HG02610 (cell line): ENCODE results near the gene FAR1.
"Not testable (repeated sequence)": the region's sequence is repeated elsewhere in the genome, so short reads cannot be mapped to it uniquely, and the experiment has no call there.

Source experiments
- ATAC-seq: cut with Tn5 transposase; IDR thresholded peaks from one replicate; pipeline ENCODE4 v1.9.1; 2021; ENCODE audit warnings: mild to moderate bottlenecking, moderate library complexity; ENCODE audit not compliant: unreplicated experiment

Gene FAR1

DNA sequence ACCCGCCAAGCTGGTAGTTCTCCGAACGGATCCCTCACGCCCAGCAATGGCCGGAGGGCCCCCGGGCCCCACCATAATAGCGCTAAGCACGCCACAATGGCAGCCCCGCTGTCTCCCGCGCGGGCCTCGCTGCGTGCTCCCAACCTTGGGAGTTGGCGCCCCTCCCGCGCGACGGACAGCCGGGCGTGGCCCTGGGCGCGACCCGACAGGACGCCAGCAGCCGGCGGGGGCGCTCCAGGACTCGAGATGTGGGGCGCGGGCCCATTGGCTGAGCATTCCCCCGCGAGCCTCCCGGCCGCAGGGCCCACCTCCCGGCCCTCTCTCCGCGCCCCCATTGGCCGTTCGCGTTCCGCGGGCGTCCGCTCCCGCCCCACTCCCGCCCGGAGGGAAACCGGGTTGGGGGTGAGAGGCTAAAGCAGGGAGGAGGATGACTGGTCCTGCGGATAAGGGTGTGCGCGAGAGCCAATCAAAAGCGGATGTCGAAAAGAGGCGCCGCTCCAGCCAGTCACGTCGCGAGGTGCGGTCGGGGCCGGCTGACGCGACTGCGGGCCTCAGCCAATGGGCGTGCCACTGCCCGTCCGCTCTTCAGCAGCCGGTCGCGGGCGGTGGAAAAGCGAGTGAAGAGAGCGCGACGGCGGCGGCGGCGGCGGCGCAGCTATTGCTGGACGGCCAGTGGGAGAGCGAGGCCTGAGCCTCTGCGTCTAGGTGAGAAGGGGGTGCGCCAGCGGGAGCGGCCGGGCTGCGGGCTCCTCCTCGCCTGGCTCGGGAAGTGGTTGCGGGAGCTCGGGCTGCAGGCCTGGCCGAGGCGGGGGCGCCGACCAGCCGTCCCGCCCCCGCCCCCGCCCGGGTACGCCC is at the start of gene FAR1:
TSS of gene FAR1 (plus strand) at position 567 of the 855 bp plus-strand sequence. CDS start 26,098 bp downstream, outside the sequence.
- ATAC-seq: peak; percentile 89

GRCh38 chr11:13620063-13620462 is 48.4 kb upstream of the FAR1 start:
- no peak for ATAC-seq

DNA sequence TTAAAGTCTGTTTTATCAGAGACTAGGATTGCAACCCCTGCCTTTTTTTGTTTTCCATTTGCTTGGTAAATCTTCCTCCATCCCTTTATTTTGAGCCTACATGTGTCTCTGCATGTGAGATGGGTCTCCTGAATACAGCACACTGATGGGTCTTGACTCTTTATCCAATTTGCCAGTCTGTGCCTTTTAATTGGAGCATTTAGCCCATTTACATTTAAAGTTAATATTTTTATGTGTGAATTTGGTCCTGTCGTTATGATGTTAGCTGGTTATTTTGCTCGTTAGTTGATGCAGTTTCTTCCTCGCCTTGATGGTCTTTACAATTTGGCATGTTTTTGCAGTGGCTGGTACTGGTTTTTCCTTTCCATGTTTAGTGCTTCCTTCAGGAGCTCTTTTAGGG is 41.6 kb upstream of the FAR1 start:
- ATAC-seq: not testable (repeated sequence)

DNA sequence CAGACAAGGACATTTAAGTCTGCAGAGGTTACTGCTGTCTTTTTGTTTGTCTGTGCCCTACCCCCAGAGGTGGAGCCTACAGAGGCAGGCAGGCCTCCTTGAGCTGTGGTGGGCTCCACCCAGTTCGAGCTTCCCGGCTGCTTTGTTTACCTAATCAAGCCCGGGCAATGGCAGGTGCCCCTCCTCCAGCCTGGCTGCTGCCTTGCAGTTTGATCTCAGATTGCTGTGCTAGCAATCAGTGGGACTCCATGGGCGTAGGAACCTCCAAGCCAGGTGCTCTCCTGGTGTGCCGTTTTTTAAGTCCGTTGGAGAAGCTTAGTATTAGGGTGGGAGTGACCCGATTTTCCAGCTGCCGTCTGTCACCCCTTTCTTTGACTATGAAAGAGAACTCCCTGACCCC is 39.8 kb upstream of the FAR1 start:
- ATAC-seq: not testable (repeated sequence)

DNA sequence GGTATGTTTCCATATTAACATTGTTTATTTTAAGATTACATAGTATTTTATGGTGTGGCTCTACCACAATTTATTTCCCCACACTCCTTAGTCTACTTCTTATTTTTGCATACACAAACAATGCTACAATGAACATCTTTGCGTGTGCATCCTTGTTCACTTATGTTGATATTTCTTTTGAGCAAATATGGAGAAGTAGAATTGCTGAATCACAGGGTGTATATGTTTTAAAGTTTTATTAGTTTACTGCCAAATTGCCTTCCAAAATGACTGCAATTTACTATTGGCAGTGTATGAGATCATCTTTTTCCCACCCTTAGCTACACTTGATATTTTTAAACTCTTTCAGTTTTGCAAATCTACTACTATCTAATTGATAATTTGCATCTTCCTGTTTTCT is 38.7 kb upstream of the FAR1 start:
- no peak for ATAC-seq

- no peak for ATAC-seq
These were observed 33.2 kb upstream of the FAR1 start for GRCh38 chr11:13635290-13635689.

GRCh38 chr11:13635804-13636203 is 32.7 kb upstream of the FAR1 start:
- no peak for ATAC-seq

- no peak for ATAC-seq
These were observed 31.1 kb upstream of the FAR1 start for GRCh38 chr11:13637125-13638069.

GRCh38 chr11:13638422-13638821 is 30.0 kb upstream of the FAR1 start:
- no peak for ATAC-seq

DNA sequence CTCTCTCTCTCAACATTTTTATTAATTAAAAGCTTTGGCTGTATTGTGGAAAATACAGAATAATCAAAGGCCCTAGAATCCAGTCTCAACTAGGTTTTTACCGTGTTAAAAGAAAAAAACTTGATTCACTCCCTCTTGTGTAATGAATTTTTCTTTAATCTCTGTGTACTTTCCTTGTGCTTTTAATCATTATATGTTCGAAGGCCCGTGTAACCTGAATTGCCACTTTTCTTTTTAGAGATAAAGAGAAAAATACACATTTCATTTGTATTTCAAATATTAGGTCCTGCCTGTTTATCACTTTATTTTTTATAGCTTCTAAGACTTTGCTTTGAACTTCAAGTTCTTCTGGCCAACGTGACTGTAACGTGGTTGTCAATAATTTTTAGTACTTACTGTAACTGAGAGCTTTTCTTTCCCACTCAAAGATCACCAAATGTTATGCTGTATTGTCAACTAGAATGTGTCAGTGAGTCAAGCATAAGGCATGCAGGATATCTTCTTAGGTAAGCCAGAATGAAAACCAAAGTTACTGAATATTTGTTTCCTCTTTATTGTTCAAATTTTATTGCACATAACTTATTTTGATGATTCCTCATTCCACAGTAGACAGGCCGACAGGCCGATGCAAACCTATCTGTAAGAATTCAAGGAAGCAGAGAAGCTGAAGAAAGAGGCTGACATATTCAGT is 23.3 kb upstream of the FAR1 start:
- no peak for ATAC-seq

GRCh38 chr11:13647391-13647790 is 21.1 kb upstream of the FAR1 start:
- no peak for ATAC-seq

GRCh38 chr11:13649619-13650018 is 18.8 kb upstream of the FAR1 start:
- ATAC-seq: no peak

GRCh38 chr11:13651515-13651914 is 17.0 kb upstream of the FAR1 start:
- not testable (repeated sequence) for ATAC-seq

- no peak for ATAC-seq
These were observed 7.3 kb upstream of the FAR1 start for GRCh38 chr11:13661074-13661623.

GRCh38 chr11:13663631-13664071 is 4.8 kb upstream of the FAR1 start:
- no peak for ATAC-seq

GRCh38 chr11:13664351-13664750 is 4.1 kb upstream of the FAR1 start:
- no peak for ATAC-seq

- no peak for ATAC-seq
These were observed 1.8 kb upstream of the FAR1 start for GRCh38 chr11:13666708-13667107.

DNA sequence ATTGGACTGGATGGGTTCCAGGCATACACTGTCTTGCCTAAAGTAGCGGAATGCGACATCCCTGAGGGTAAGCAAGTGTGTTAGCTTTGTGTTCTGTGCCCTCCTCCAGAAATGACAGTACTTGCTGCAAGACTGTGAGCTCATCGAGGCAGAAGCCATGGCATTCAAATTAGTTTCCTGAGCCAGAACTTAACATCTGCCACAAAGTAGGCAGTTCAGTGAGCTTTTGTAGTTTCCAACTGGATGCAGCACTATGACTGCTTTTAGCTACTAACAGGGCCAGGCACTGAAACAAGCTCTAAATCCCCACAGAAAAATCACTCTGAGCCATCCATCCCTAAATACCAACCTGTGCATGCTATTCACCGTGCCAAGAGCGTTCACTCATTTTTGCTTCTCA is 1.2 kb upstream of the FAR1 start:
- ATAC-seq: no peak

GRCh38 chr11:13667795-13668101 is 720 bp upstream of the FAR1 start:
- ATAC-seq: no peak

DNA sequence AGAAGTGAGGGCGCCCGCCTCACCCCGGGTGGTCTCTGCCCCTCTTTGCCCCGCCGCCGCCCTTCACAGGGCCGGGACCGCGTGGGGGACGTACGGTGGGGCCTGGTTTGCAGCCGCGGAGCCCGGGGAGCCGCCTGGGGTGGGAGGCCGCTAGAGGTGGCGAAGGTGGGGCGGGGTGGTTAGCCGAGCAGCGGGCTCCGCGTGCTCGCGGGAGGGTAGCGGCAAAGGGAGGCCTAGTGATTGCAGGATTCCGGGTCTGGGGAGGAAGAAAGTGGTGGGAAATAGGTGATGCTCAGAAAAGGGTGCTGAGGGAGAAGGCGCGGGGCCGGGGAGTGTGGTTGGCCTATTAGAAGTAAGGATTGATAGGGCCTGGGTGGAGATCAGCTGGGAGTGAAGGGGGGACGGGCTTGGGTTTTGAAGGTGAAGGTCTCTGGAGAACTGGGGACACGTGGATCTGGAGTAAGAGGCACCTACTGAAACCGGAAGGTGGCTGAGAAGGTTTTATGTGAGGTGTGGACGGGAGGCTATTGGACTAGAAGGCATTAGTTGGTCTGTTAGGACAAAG is 571 bp downstream of the FAR1 start:
- peak; percentile 6 for ATAC-seq
